Lung (tissue), 12 donors: ENCODE results near the gene RAB3A. TPM values are rescaled to one million over a fixed set of nuclear protein-coding genes. Genes with fewer than 3 reads are reported as not detected.
"Not testable (repeated sequence)": the region's sequence is repeated elsewhere in the genome, so short reads cannot be mapped to it uniquely, and the experiment has no call there.

Experiments used
- ATAC-seq: fragments of 200-7000 bp; cut with Tn5 transposase; one replicate; pipeline ENCODE4 v1.9.1; 2020; ENCODE audit warnings: moderate number of reproducible peaks; ENCODE audit not compliant: insufficient read depth, low FRiP score
- DNase-seq, 3 donors: peaks; one replicate each; pipeline ENCODE4 v3.0.0-alpha.2; 2013 to 2017
- H3K27ac ChIP-seq, 2 donors: one replicate each; pipeline ENCODE4 v1.5.1; 2013; ENCODE audit warnings: mild to moderate bottlenecking in 2 of 2, moderate library complexity in 2 of 2, control low read depth in 1 of 2, inconsistent platforms in 1 of 2, low read depth in 1 of 2, low read length in 1 of 2
- H3K27me3 ChIP-seq, 3 donors: one replicate each; pipeline ENCODE4 v1.5.1; 2013; ENCODE audit warnings: low read length in 2 of 3; ENCODE audit not compliant: control insufficient read depth in 3 of 3, insufficient read depth in 3 of 3
- H3K36me3 ChIP-seq, 4 donors: one replicate each; pipeline ENCODE4 v1.5.1; 2013; ENCODE audit warnings: low read length in 4 of 4, mild to moderate bottlenecking in 1 of 4, moderate library complexity in 1 of 4; ENCODE audit not compliant: control insufficient read depth in 4 of 4, insufficient read depth in 4 of 4
- H3K4me1 ChIP-seq, 5 donors: one replicate each; pipeline ENCODE4 v1.5.1; 2013; ENCODE audit warnings: low read length in 5 of 5, mild to moderate bottlenecking in 2 of 5, moderate library complexity in 1 of 5; ENCODE audit not compliant: control insufficient read depth in 5 of 5, insufficient read depth in 5 of 5
- H3K4me3 ChIP-seq: one replicate; pipeline ENCODE4 v1.5.1; 2013; ENCODE audit warnings: mild to moderate bottlenecking, control low read depth, moderate library complexity
- H3K9ac ChIP-seq, 2 donors: one replicate each; pipeline ENCODE4 v1.5.1; 2013; ENCODE audit warnings: low read length in 2 of 2, control low read depth in 1 of 2; ENCODE audit not compliant: insufficient read depth in 1 of 2
- H3K9me3 ChIP-seq, 4 donors: one replicate each; pipeline ENCODE4 v1.5.1; 2013; ENCODE audit warnings: low read length in 3 of 4, mild to moderate bottlenecking in 1 of 4, moderate library complexity in 1 of 4; ENCODE audit not compliant: control insufficient read depth in 4 of 4, insufficient read depth in 3 of 4
- WGBS, 2 donors: extraction: QIAGEN DNeasy Blood & Tissue Kit; methylation state at CpG; one replicate each; pipeline ENCODE4 v1.1.7; 2013; 5-methylcytosine and 5-hydroxymethylcytosine counted together
- polyA plus RNA-seq, 2 donors: library from polyadenylated mRNA; stranded (reverse); fragments of 200-250 nt; gene quantifications; one replicate each; pipeline ENCODE4 v1.2.1, GENCODE V29; 2013
- total RNA-seq, 2 donors: library from RNA; depleted of rRNA in 1 of 2; stranded (reverse); fragments of >200 nt in 1 of 2; gene quantifications; one replicate each; pipeline ENCODE4 v1.2.1, GENCODE V29; 2014 to 2021
- TF ChIP-seq, protein P1 (sequence below): IDR thresholded peaks from 2 replicates; pipeline ENCODE4 v1.5.1; 2012; ENCODE audit warnings: mild to moderate bottlenecking; ENCODE audit errors: control extremely low read depth, extremely low read depth
- donor health status: control.
- donor health status: control.
- donor health status: Bipolar disorder and iron deficiency.
- donor health status: healthy.
- donor health status: DM: yes; HTN: yes; CAD: no.

RAB3A gene
- total and polyA plus RNA-seq, 4 donors, result 1.1 to 6.7 (median 2.3) TPM

DNA sequence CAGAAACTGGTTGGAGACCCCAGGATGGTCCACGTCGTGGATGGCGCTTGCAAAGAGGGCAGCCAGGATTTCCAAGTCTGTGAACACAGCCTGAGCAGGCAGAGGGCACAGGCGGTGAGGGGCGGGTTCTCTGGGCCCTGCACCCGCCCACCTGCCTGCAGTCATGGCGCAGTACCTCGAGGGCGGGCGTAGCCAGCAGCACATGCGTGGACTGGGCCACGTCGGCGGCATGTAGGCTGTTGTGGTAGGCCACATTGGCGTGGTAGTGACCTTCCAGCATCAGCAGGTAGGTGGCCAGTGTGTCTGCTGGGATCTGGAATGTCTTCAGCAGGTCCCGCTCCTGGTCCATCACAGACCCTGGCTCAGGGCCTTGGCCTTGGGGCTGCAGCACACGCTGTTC is 14.3 kb upstream of the RAB3A start:
- DNase-seq (no peak), ATAC-seq (no peak)
- TF ChIP-seq, protein P1, sequence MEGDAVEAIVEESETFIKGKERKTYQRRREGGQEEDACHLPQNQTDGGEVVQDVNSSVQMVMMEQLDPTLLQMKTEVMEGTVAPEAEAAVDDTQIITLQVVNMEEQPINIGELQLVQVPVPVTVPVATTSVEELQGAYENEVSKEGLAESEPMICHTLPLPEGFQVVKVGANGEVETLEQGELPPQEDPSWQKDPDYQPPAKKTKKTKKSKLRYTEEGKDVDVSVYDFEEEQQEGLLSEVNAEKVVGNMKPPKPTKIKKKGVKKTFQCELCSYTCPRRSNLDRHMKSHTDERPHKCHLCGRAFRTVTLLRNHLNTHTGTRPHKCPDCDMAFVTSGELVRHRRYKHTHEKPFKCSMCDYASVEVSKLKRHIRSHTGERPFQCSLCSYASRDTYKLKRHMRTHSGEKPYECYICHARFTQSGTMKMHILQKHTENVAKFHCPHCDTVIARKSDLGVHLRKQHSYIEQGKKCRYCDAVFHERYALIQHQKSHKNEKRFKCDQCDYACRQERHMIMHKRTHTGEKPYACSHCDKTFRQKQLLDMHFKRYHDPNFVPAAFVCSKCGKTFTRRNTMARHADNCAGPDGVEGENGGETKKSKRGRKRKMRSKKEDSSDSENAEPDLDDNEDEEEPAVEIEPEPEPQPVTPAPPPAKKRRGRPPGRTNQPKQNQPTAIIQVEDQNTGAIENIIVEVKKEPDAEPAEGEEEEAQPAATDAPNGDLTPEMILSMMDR, result no peak
- H3K4me3 ChIP-seq, result no peak overlapping the region
- no peak overlapping the region for H3K9ac ChIP-seq
- H3K36me3 ChIP-seq, result no peaks in the 10 kb centered on the region
- no peaks in the 10 kb centered on the region for H3K4me1 ChIP-seq
- H3K27ac ChIP-seq, result no peak overlapping the region
- no peaks in the 10 kb centered on the region for H3K9me3 ChIP-seq
- 89 to 92% methylated on average over 17 of the region's 17 CpGs for WGBS, 2 donors
- peaks cover 0 to 6% (median 0%) of the 10 kb centered on the region in 3 donors for H3K27me3 ChIP-seq

- TF ChIP-seq, protein P1, result no peak
- ATAC-seq, result no peak
- no peak for DNase-seq
- Histone ChIP-seq H3K27me3 (peaks cover 0 to 6% (median 0%) of the 10 kb centered on the region in 3 donors), H3K9me3 (no peaks in the 10 kb centered on the region), H3K4me1 (no peaks in the 10 kb centered on the region), H3K9ac (no peak overlapping the region), H3K36me3 (no peaks in the 10 kb centered on the region), H3K4me3 (no peak overlapping the region), H3K27ac (no peak overlapping the region)
- WGBS, 2 donors, result 96 to 99% methylated on average over 8 of the region's 8 CpGs
These were observed 12.9 kb upstream of the RAB3A start for GRCh38 chr19:18216789-18217188.

- peaks cover 0 to 2% (median 0%) of the 10 kb centered on the region in 3 donors for H3K27me3 ChIP-seq
- H3K4me1 ChIP-seq, result peaks cover 0 to 4% (median 0%) of the 10 kb centered on the region in 5 donors
- H3K27ac ChIP-seq, result no peak overlapping the region
- WGBS, 2 donors, result 74 to 76% methylated on average over 7 of the region's 7 CpGs
- no peak overlapping the region for H3K4me3 ChIP-seq
- H3K36me3 ChIP-seq, result no peaks in the 10 kb centered on the region
- ATAC-seq, result no peak
- DNase-seq, result no peak
- H3K9me3 ChIP-seq, result no peaks in the 10 kb centered on the region
- TF ChIP-seq, protein P1, result no peak
- no peak overlapping the region for H3K9ac ChIP-seq
These were observed 11.1 kb upstream of the RAB3A start for GRCh38 chr19:18214779-18215433.

- TF ChIP-seq, protein P1, result no peak
- H3K4me3 ChIP-seq, result no peak overlapping the region
- no peaks in the 10 kb centered on the region for H3K36me3 ChIP-seq
- 74 to 82% methylated on average over 14 of the region's 14 CpGs for WGBS, 2 donors
- no peak overlapping the region for H3K9ac ChIP-seq
- DNase-seq (no peak), ATAC-seq (no peak)
- no peaks in the 10 kb centered on the region for H3K9me3 ChIP-seq
- H3K27me3 ChIP-seq, result peaks cover 0 to 2% (median 0%) of the 10 kb centered on the region in 3 donors
- peaks cover 0 to 4% (median 0%) of the 10 kb centered on the region in 5 donors for H3K4me1 ChIP-seq
- H3K27ac ChIP-seq, result no peak overlapping the region
These were observed 7.8 kb upstream of the RAB3A start for GRCh38 chr19:18211683-18212082.

GRCh38 chr19:18209912-18210311 is 6.1 kb upstream of the RAB3A start:
- not testable (repeated sequence) for H3K9me3 ChIP-seq, DNase-seq, H3K36me3 ChIP-seq, H3K27me3 ChIP-seq, H3K9ac ChIP-seq, H3K4me3 ChIP-seq, ATAC-seq, H3K27ac ChIP-seq
- H3K4me1 ChIP-seq, result peaks cover 0 to 12% (median 4%) of the 10 kb centered on the region in 5 donors
- 87 to 91% methylated on average over 5 of the region's 5 CpGs for WGBS, 2 donors
